Fibroblast of gingiva (primary cell): ENCODE measurements around the gene RPTOR.

ENCODE experiments used
- DNase-seq: peaks from one replicate; pipeline ENCODE4 v3.0.0-alpha.2; 2011; ENCODE audit warnings: low read depth

Gene RPTOR

GRCh38 chr17:80850109-80850508 is 305.5 kb downstream of the RPTOR start:
- DNase-seq, result no peak

DNA sequence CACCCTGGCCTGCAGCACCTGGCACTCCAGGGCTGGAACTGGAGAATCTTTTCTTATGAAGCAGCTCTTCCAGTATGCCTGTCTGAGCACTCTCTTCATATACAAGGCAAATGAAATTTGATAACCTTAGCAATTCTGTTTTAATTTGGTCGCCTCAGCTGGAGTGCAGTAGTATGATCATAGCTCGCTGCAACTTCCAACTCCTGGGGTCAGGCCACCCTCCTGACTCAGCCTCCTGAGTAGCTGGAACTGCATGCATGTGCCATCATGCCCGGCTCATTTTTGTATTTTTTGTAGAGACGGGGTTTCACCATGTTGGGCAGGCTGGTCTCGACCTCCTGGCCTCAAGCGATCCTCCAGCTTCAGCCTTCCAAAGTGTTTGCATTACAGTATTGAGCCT is 306.2 kb downstream of the RPTOR start:
- peak; percentile 36 for DNase-seq

DNA sequence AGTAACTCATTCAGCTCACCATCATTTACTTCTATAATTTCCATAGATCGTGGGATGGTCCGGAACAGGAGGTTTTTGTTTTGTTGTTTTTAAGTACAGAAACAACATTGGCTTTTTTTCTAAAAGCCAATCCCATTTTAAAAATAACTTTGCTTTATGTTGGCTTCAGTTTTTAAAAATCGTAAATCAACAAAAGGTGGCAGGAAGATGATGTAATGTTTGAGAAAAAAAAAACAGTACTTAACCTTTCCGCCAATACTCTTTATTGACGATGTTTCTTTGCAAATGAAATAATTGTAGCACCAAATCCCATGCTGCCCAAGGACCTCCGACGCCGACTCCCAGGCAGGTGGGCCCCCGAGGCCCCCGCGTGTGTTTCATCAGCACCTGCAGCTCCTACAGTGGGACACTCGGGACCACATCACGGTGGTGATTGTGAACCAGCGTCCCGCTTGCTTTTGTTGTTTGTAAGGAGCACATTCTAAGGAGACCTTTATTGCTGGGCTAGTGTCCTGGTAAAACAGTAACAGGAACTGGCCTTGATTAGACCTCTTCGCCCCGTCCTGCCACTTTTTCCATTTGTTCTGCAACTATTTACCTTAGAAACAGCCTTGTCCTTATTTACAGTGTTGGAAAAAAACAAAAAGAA is 306.8 kb downstream of the RPTOR start:
- DNase-seq, result no peak

DNA sequence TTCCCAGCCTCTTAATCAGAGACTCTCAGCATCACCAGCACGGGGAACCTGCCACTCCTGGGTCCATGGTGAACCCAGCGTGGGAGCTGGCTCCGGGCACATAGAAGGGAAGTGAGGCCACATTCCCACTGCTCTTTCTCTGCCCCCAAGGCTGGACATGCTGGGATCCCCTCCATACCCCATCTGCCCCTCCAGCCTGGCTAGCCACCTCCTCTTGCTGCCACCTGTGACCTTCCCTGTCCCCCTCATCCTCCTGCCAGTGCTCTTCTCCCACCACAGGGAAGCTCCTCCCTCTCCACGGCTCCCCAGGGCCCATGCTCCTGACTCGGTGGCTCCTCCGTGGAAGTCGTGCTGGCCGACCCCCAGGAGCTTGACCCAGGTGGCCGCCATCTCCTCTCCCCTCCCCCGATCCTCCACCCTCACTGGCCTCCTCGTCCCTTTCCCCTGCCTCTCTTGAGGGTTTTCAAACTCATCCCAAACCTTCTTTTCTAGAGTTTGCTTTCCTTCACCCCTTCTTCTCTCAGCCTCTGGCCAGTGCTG is 307.9 kb downstream of the RPTOR start:
- DNase-seq, result no peak

DNA sequence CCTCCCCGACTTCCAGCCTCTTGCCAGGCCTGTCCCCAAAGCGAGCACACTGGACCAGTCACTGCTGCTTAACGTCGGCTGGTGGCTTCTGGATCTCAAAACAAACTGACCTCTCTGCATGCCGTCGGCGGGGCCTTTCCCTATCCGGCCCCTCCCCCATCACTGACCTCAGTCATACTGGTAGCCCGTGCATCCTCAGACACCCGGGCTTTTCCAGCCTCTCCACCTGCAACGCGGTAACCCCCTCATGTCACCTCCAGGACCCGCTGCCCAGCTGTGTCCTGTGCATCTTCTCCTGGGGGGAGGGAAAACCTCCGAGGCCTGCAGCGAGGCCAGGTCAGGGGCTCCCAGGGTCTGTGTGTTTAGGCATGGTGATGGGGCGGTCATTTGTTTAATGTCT is 308.4 kb downstream of the RPTOR start:
- no peak for DNase-seq

GRCh38 chr17:80854220-80854619 is 309.6 kb downstream of the RPTOR start:
- no peak for DNase-seq

DNA sequence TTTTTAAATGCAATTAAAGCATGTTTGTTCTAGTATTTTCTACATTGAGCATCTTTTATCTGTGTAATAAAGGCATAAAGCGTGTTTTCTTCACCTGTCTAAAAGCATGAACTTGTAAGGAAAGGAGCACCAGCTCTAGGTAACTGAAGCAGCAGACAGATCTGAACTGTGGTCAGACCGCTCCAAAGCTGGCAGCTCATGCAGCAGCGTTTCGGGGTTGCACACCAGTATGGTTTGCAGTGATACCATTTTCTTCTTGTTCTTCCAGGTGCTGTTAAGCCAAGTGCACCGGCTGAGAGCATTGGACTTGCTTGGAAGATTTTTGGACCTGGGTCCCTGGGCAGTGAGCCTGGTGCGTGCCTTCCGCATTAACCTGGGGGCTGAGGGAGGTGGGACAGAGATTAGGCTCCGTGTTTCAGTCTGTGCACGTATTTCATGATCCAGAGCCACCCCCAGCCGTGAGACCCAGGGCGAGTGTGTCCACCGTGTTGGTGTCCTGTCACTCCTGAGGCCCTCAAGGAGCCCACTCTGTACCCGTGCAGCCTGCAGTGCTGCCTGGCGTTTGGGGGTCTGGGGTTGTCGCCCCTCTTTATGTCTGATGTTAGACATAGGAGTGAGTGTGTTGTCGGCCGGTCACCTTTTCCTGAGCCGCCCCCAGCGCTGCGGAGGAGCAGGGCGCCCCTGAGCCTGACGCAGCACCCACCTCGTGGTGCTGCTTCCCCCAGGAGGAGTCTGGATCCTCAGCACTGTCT is 310.7 kb downstream of the RPTOR start:
- DNase-seq, result no peak

GRCh38 chr17:80855948-80856862 is 311.6 kb downstream of the RPTOR start:
- peak; percentile 97 for DNase-seq

DNA sequence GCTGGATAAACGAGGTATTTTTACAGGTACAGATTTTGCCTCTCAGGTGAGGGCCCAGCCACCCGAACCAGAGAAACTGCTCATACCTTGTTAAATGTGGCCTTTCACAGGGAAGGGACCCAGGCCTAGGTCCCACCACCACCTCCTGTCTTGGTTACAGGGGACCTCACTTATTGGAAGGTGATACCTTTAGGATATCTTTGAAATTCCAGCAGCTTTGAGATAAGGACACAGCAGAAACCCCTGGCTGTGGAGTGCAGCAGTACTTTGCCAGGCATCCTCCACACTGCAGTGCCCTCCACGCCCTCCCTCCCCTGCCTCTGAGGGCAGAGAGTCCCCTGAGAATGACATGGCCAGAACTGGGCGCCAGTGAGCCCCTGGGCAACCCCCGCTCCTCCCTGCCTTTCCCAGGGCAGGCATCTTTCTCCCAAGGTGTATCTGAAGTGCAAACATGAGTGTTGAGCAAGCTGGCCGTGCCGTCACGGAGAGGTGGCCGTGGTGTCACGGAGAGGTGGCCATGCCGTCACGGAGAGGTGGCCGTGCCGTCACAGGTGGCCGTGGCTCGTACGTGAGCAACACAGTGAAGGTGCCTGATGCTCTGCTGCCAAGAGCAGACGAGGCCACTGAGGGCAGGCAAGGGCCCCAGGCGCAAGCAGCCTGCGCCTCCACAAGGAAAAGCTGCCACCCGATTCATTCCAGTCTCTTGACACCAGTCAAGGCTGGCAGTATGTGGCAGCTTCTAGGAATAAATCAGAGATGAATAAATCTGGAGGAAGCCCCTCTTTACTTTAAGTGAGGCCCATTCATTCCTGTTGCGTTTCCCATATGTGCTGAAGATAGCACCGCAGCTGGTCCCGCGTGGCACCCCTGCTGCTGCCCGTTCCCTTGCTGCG is 312.5 kb downstream of the RPTOR start:
- no peak for DNase-seq

DNA sequence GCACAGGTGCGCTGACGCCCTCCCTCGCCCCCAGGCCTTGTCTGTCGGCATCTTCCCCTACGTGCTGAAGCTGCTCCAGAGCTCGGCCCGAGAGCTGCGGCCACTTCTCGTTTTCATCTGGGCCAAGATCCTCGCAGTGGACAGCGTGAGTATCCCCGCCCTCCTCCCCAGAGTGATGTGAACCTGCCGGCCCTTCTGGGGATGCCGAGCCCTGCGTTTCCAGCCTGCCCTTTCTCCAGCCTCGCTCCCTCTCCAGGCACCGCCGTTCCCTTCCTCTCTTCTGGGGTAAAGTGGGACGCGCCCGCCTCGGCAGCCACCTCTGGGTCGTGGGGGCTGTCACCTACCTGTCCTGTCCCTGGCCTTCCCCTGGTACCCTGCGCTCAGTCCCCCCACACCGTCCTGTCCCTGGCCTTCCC is 313.1 kb downstream of the RPTOR start:
- no peak for DNase-seq

GRCh38 chr17:80858301-80859001 is 313.8 kb downstream of the RPTOR start:
- no peak for DNase-seq

- peak; percentile 89 for DNase-seq
Measured at GRCh38 chr17:80859002-80859941, 314.6 kb downstream of the RPTOR start.

GRCh38 chr17:80860101-80860671 is 315.5 kb downstream of the RPTOR start:
- DNase-seq, result no peak

GRCh38 chr17:80860703-80861417 is 316.2 kb downstream of the RPTOR start:
- DNase-seq, result no peak

DNA sequence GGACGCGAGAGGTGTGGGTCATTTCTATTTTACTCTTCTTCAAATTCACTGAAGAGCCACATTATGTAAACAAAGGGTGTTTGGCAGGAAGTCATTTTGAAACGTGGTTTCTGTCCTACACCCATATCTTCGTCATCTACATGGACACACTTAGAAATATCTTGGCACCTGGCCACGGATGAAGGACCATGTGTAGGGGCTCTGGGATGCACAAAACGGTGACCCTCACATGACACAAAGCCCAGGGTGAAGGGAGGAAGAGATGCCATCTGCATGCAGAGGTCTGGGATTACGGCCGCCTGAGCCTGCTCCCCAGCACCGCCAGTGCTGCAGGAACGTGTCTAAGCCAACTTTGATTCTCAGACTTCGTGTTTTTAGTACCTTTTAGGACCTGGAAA is 316.8 kb downstream of the RPTOR start:
- DNase-seq, result no peak

- peak; percentile 21 for DNase-seq
Measured at GRCh38 chr17:80861892-80862291, 317.3 kb downstream of the RPTOR start.

GRCh38 chr17:80862481-80862961 is 317.9 kb downstream of the RPTOR start:
- DNase-seq, result no peak

DNA sequence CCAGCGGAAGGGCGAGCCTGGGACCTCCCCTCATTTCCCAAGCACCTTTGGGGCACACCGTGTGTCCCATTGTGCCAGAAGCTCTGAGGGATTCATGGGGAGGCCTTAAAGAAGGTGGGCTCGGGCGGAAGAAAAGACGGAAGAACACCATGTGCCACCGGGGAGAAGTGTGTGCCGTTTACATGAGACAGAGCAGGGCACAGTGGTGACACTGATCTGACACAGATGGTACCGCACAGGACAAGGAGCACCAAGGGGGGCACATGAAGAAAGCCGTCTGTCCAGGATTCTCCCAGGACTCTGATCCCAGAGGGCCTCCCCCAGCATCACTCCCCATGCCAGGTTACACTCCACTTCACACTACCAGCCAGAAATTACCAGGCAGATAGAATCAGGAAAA is 318.3 kb downstream of the RPTOR start:
- DNase-seq, result no peak
